Colonic mucosa (tissue), 4 donors: ENCODE results near the gene KCNG2. TPM values are rescaled to one million over a fixed set of nuclear protein-coding genes. Genes with fewer than 3 reads are reported as not detected.

Experiments
- DNase-seq: peaks from one replicate; pipeline ENCODE4 v3.0.0-alpha.2; 2020
- H3K27ac ChIP-seq: fragments of 200-600 bp; one replicate; pipeline ENCODE4 v1.8.0; 2021
- H3K27me3 ChIP-seq: fragments of 200-600 bp; one replicate; pipeline ENCODE4 v1.8.0; 2021
- H3K36me3 ChIP-seq: fragments of 200-600 bp; one replicate; pipeline ENCODE4 v1.8.0; 2021
- H3K4me1 ChIP-seq: fragments of 200-600 bp; one replicate; pipeline ENCODE4 v1.8.0; 2021; ENCODE audit warnings: mild to moderate bottlenecking
- H3K4me3 ChIP-seq: fragments of 200-600 bp; one replicate; pipeline ENCODE4 v1.8.0; 2021
- H3K9ac ChIP-seq, 2 donors: one replicate each; pipeline ENCODE4 v1.7.0; 2013; ENCODE audit warnings: control low read depth in 2 of 2, low read depth in 2 of 2, low read length in 2 of 2
- H3K9me3 ChIP-seq: fragments of 200-600 bp; one replicate; pipeline ENCODE4 v1.8.0; 2021
- CTCF ChIP-seq: fragments of 200-600 bp; IDR thresholded peaks from one replicate; pipeline ENCODE4 v1.8.0; 2022; ENCODE audit warnings: antibody characterized with exemption, mild to moderate bottlenecking
- intact Hi-C: fragments of 100-400 bp; cut with DNase I; formaldehyde crosslinking; loops from one replicate; pipeline ENCODE4 v1.14.1; 2022
- total RNA-seq, 2 donors: library from RNA; stranded (reverse); fragmentation: NEBNext Ultra II Directional in 1 of 2; extraction: Animal tissue kit (Norgen Biotek cat#: 25700) in 1 of 2; gene quantifications; one replicate each; pipeline ENCODE4 v1.2.1, GENCODE V29; 2021
- donor health status: healthy.
- donor health status: DM: no; HTN: no; CAD: no.
- donor health status: DM: no; HTN: no; CAD: no.

The KCNG2 gene
- total RNA-seq, 2 donors from 2014 or later = 0.32 TPM; not detected in 1

- no peak for DNase-seq
- Histone ChIP-seq H3K27me3 (no peaks in the 10 kb centered on the region), H3K27ac (no peak overlapping the region), H3K9me3 (no peaks in the 10 kb centered on the region), H3K9ac (no peak overlapping the region), H3K36me3 (no peaks in the 10 kb centered on the region), H3K4me1 (no peaks in the 10 kb centered on the region), H3K4me3 (no peak overlapping the region)
- intact Hi-C loops = no loop called here
- no peak for TF ChIP-seq CTCF
Observed at GRCh38 chr18:79770826-79771225, 26.9 kb upstream of the KCNG2 start.

GRCh38 chr18:79771446-79772107, 26.2 kb upstream of the KCNG2 start:
- no peaks in the 10 kb centered on the region for H3K36me3 ChIP-seq
- no peak overlapping the region for H3K27ac ChIP-seq
- H3K9me3 ChIP-seq = no peaks in the 10 kb centered on the region
- no peaks in the 10 kb centered on the region for H3K4me1 ChIP-seq
- intact Hi-C loops = no loop called here
- H3K4me3 ChIP-seq = no peak overlapping the region
- H3K27me3 ChIP-seq = no peaks in the 10 kb centered on the region
- no peak for DNase-seq
- H3K9ac ChIP-seq = no peak overlapping the region
- TF ChIP-seq CTCF = no peak

GRCh38 chr18:79772108-79772864, 25.5 kb upstream of the KCNG2 start:
- no peak for DNase-seq
- no peaks in the 10 kb centered on the region for H3K4me1 ChIP-seq
- no peaks in the 10 kb centered on the region for H3K9me3 ChIP-seq
- no peaks in the 10 kb centered on the region for H3K27me3 ChIP-seq
- H3K4me3 ChIP-seq = no peak overlapping the region
- intact Hi-C loops = no loop called here
- no peak overlapping the region for H3K9ac ChIP-seq
- TF ChIP-seq CTCF = no peak
- no peak overlapping the region for H3K27ac ChIP-seq
- H3K36me3 ChIP-seq = no peaks in the 10 kb centered on the region

- Histone ChIP-seq H3K4me3 (no peak overlapping the region), H3K9me3 (no peaks in the 10 kb centered on the region), H3K9ac (no peak overlapping the region), H3K27ac (no peak overlapping the region), H3K36me3 (no peaks in the 10 kb centered on the region), H3K4me1 (no peaks in the 10 kb centered on the region), H3K27me3 (no peaks in the 10 kb centered on the region)
- no peak for DNase-seq
- intact Hi-C loops = no loop called here
- no peak for TF ChIP-seq CTCF
Observed at GRCh38 chr18:79772865-79773696, 24.7 kb upstream of the KCNG2 start.

GRCh38 chr18:79774111-79774510, 23.6 kb upstream of the KCNG2 start:
- DNase-seq = no peak
- Histone ChIP-seq H3K36me3 (no peaks in the 10 kb centered on the region), H3K27ac (no peak overlapping the region), H3K4me1 (no peaks in the 10 kb centered on the region), H3K9me3 (no peaks in the 10 kb centered on the region), H3K4me3 (no peak overlapping the region), H3K9ac (no peak overlapping the region), H3K27me3 (no peaks in the 10 kb centered on the region)
- intact Hi-C loops = no loop called here
- no peak for TF ChIP-seq CTCF
